DND-41 (cell line): ENCODE measurements around the gene TXN.

Experiments used
- ATAC-seq: fragments of 200-7000 bp; cut with Tn5 transposase; 3 replicates; pipeline ENCODE4 v1.9.1; 2021; ENCODE audit warnings: low read depth; ENCODE audit not compliant: insufficient read depth
- DNase-seq: peaks from one replicate; pipeline ENCODE4 v3.0.0-alpha.2; 2020
- H2AFZ ChIP-seq: 2 replicates; pipeline ENCODE4 v1.6.0; 2012; ENCODE audit warnings: low read depth, low read length
- H3K27ac ChIP-seq: 2 replicates; pipeline ENCODE4 v1.5.1; 2012; ENCODE audit warnings: low read length, inconsistent platforms
- H3K27me3 ChIP-seq: fragments of 200-600 bp; sonication (generic); 2 replicates; pipeline ENCODE4 v1.6.0; 2012; ENCODE audit warnings: low read length, mild to moderate bottlenecking, inconsistent platforms; ENCODE audit not compliant: insufficient read depth, poor library complexity
- H3K36me3 ChIP-seq: 2 replicates; pipeline ENCODE4 v1.5.1; 2012; ENCODE audit warnings: low read length, inconsistent platforms; ENCODE audit not compliant: insufficient read depth
- H3K4me1 ChIP-seq: 2 replicates; pipeline ENCODE4 v1.5.1; 2012; ENCODE audit warnings: mild to moderate bottlenecking, low read length; ENCODE audit not compliant: insufficient read depth
- H3K4me2 ChIP-seq: 2 replicates; pipeline ENCODE4 v1.6.0; 2012; ENCODE audit warnings: mild to moderate bottlenecking, moderate library complexity, low read length, inconsistent platforms; ENCODE audit not compliant: insufficient read depth
- H3K4me3 ChIP-seq, 2 experiments: fragments of 200-600 bp in 1 of 2; shearing (Covaris generic) in 1 of 2; 2 replicates each; pipeline ENCODE4 v1.5.1; 2012 to 2016; ENCODE audit warnings: inconsistent platforms in 2 of 2, low read length in 2 of 2, mild to moderate bottlenecking in 2 of 2, low read depth in 1 of 2, moderate library complexity in 1 of 2
- H3K79me2 ChIP-seq: 2 replicates; pipeline ENCODE4 v1.6.0; 2012; ENCODE audit warnings: low read length, inconsistent platforms; ENCODE audit not compliant: insufficient read depth
- H3K9ac ChIP-seq: 2 replicates; pipeline ENCODE4 v1.6.0; 2012; ENCODE audit warnings: low read depth, mild to moderate bottlenecking, inconsistent platforms, low read length, moderate library complexity
- H3K9me3 ChIP-seq: 2 replicates; pipeline ENCODE4 v1.5.1; 2012; ENCODE audit warnings: low read length, moderate library complexity, mild to moderate bottlenecking, inconsistent platforms; ENCODE audit not compliant: insufficient read depth, severe bottlenecking
- H4K20me1 ChIP-seq: 2 replicates; pipeline ENCODE4 v1.6.0; 2012; ENCODE audit warnings: low read length; ENCODE audit not compliant: insufficient read depth
- EZH2 ChIP-seq: IDR thresholded peaks from 3 replicates; pipeline ENCODE4 v1.6.1; 2012; ENCODE audit warnings: borderline replicate concordance, low read depth, mild to moderate bottlenecking, moderate library complexity, low read length, inconsistent platforms; ENCODE audit not compliant: severe bottlenecking
- TF ChIP-seq, protein P1 (sequence below): IDR thresholded peaks from 2 replicates; pipeline ENCODE4 v1.5.1; 2012; ENCODE audit warnings: borderline replicate concordance, low read length, moderate library complexity, mild to moderate bottlenecking; ENCODE audit not compliant: poor library complexity, severe bottlenecking; ENCODE audit errors: extremely low read depth

TXN gene

DNA sequence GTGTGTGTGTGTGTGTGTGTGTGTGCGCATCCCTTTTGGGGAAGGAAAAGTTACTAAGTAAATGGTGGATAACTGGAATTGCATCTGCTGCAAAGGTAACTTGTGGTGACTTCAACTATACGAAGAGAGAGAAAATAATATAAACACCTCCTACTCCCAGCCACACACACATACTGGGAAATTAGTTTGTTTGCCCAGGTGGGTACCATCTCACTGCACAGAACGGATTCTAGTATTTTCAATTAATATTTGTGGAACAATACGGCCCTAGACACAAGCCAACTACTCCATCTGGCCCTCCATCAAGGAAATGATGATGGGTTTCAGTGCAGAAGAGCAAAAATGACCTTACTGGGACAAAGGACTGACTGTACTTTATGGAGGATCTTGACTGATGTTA lies 32.2 kb upstream of the TXN start:
- no peak overlapping the region for H3K9ac ChIP-seq
- H3K27ac ChIP-seq = no peak overlapping the region
- no peak for ATAC-seq
- no peaks in the 10 kb centered on the region for H3K36me3 ChIP-seq
- TF ChIP-seq EZH2 = no peak
- TF ChIP-seq, protein P1, sequence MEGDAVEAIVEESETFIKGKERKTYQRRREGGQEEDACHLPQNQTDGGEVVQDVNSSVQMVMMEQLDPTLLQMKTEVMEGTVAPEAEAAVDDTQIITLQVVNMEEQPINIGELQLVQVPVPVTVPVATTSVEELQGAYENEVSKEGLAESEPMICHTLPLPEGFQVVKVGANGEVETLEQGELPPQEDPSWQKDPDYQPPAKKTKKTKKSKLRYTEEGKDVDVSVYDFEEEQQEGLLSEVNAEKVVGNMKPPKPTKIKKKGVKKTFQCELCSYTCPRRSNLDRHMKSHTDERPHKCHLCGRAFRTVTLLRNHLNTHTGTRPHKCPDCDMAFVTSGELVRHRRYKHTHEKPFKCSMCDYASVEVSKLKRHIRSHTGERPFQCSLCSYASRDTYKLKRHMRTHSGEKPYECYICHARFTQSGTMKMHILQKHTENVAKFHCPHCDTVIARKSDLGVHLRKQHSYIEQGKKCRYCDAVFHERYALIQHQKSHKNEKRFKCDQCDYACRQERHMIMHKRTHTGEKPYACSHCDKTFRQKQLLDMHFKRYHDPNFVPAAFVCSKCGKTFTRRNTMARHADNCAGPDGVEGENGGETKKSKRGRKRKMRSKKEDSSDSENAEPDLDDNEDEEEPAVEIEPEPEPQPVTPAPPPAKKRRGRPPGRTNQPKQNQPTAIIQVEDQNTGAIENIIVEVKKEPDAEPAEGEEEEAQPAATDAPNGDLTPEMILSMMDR = no peak
- H3K9me3 ChIP-seq = no peaks in the 10 kb centered on the region
- H3K79me2 ChIP-seq = no peaks in the 10 kb centered on the region
- DNase-seq = no peak
- no peaks in the 10 kb centered on the region for H3K27me3 ChIP-seq
- H2AFZ ChIP-seq = no peak overlapping the region
- no peak overlapping the region for H3K4me2 ChIP-seq
- no peak overlapping the region for H3K4me3 ChIP-seq
- no peaks in the 10 kb centered on the region for H4K20me1 ChIP-seq
- no peaks in the 10 kb centered on the region for H3K4me1 ChIP-seq

DNA sequence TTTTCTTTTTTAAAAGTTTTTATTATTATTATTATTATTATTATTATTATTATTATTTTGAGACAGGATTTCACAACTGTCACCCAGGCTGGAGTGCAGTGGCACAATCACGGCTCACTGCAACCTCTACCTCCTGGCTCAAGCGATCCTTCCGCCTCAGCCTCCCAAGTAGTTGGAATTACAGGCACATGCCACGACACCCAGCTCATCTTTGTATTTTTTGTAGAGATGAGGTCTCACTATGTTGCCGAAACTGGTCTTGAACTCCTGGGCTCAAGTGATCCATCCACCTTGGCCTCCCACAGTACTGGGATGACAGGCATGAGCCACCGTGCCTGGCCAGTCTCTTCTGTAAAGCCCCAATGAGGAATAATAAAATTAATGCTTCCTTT lies 31.0 kb upstream of the TXN start:
- Histone ChIP-seq H3K4me1 (no peaks in the 10 kb centered on the region), H3K9me3 (no peaks in the 10 kb centered on the region), H4K20me1 (no peaks in the 10 kb centered on the region), H2AFZ (no peak overlapping the region), H3K9ac (no peak overlapping the region), H3K4me2 (no peak overlapping the region), H3K79me2 (no peaks in the 10 kb centered on the region), H3K4me3 (no peak overlapping the region), H3K27ac (no peak overlapping the region), H3K27me3 (no peaks in the 10 kb centered on the region), H3K36me3 (no peaks in the 10 kb centered on the region)
- ATAC-seq (no peak), DNase-seq (no peak)
- TF ChIP-seq EZH2 = no peak
- TF ChIP-seq, protein P1 = no peak

DNA sequence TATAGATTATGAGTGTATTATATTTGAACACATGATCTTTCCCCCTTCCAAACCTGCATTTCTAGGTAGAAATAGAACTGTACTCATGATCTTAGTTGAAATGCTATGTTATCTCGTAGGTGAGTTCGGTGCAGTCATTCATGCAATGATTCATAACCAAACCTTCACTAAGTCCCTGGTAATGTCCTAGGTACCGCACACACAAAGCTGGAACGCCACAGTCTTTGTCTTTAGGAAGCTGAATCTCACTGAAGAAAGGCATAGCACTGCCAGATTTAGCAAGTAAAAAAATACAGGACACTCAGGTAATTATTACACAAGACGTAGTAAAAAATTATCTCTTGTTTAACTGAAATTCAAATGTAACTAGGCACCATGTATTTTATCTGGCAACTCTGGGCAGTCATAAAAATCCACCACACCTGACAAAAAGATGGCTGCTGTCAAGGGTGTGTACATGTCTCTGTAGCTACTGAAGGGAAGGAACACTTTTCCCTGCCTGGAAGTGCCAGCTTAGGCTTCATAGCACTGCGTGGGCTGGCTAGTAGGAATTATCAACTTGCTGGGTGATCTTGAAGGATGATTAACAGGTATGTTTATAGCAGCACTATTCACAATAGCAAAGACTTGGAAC lies 28.0 kb upstream of the TXN start:
- TF ChIP-seq, protein P1 = no peak
- TF ChIP-seq EZH2 = no peak

GRCh38 chr9:110283751-110284150 lies 27.4 kb upstream of the TXN start:
- Histone ChIP-seq H3K36me3 (no peaks in the 10 kb centered on the region), H3K4me1 (no peaks in the 10 kb centered on the region), H3K4me3 (no peak overlapping the region), H3K27ac (no peak overlapping the region), H3K27me3 (no peaks in the 10 kb centered on the region), H2AFZ (no peak overlapping the region), H3K9me3 (no peaks in the 10 kb centered on the region), H3K4me2 (no peak overlapping the region), H4K20me1 (no peaks in the 10 kb centered on the region), H3K9ac (no peak overlapping the region), H3K79me2 (no peaks in the 10 kb centered on the region)
- DNase-seq (no peak), ATAC-seq (no peak)
- TF ChIP-seq, protein P1 = no peak
- no peak for TF ChIP-seq EZH2

More for the DNA sequence above, 28.0 kb upstream of the TXN start:
- DNase-seq (no peak), ATAC-seq (no peak)
- no peaks in the 10 kb centered on the region for H3K36me3 ChIP-seq
- H3K9ac ChIP-seq = no peak overlapping the region
- H3K79me2 ChIP-seq = no peaks in the 10 kb centered on the region
- no peak overlapping the region for H3K4me2 ChIP-seq
- H3K27ac ChIP-seq = no peak overlapping the region
- no peaks in the 10 kb centered on the region for H3K9me3 ChIP-seq
- no peak overlapping the region for H3K4me3 ChIP-seq
- no peaks in the 10 kb centered on the region for H4K20me1 ChIP-seq
- no peak overlapping the region for H2AFZ ChIP-seq
- no peaks in the 10 kb centered on the region for H3K4me1 ChIP-seq
- H3K27me3 ChIP-seq = no peaks in the 10 kb centered on the region
